SK-N-MC (cell line): ENCODE data around the gene COQ9.

Source experiments
- DNase-seq: peaks from one replicate; pipeline ENCODE4 v3.0.0-alpha.2; 2011; ENCODE audit warnings: low read depth, low spot score
- H3K27ac ChIP-seq: fragments of 200-600 bp; sonication (generic); 2 replicates; pipeline ENCODE4 v1.5.1; 2016; ENCODE audit warnings: mixed run types
- H3K36me3 ChIP-seq: fragments of 200-600 bp; sonication (generic); 2 replicates; pipeline ENCODE4 v1.6.1; 2017; ENCODE audit warnings: antibody characterized with exemption, low read length, mixed read lengths; ENCODE audit not compliant: insufficient read depth
- H3K4me3 ChIP-seq: fragments of 200-600 bp; sonication (generic); 2 replicates; pipeline ENCODE4 v1.5.1; 2016
- H3K9ac ChIP-seq: fragments of 200-600 bp; sonication (generic); 2 replicates; pipeline ENCODE4 v1.8.0; 2017; ENCODE audit warnings: mixed run types, mixed read lengths; ENCODE audit not compliant: insufficient read length
- H3K9me3 ChIP-seq: fragments of 200-600 bp; sonication (generic); 2 replicates; pipeline ENCODE4 v1.6.1; 2017; ENCODE audit warnings: low read depth, mild to moderate bottlenecking, antibody characterized with exemption, low read length, moderate library complexity, mixed read lengths
- EZH2 ChIP-seq: fragments of 200-600 bp; sonication (generic); IDR thresholded peaks from one replicate; pipeline ENCODE4 v1.6.1; 2017; ENCODE audit warnings: antibody characterized with exemption
- FOXP2 ChIP-seq: optimal IDR thresholded peaks from 2 replicates; pipeline ENCODE3; 2011; ENCODE audit warnings: mild to moderate bottlenecking, moderate library complexity; ENCODE audit not compliant: insufficient read depth; ENCODE audit errors: extremely low read length, control extremely low read depth
- POLR2AphosphoS5 ChIP-seq: IDR thresholded peaks from 2 replicates; pipeline ENCODE4 v1.6.1; 2012; ENCODE audit warnings: mild to moderate bottlenecking, low read depth, low read length, borderline replicate concordance

Gene COQ9

GRCh38 chr16:57479205-57479975 is 32.1 kb downstream of the COQ9 start:
- Histone ChIP-seq H3K36me3 (no peaks in the 10 kb centered on the region), H3K9me3 (no peaks in the 10 kb centered on the region), H3K27ac (no peak overlapping the region), H3K4me3 (no peak overlapping the region), H3K9ac (no peak overlapping the region)
- DNase-seq = no peak
- no peak for TF ChIP-seq EZH2
- no peak for TF ChIP-seq POLR2AphosphoS5
- no peak for TF ChIP-seq FOXP2

- Histone ChIP-seq H3K4me3 (no peak overlapping the region), H3K36me3 (no peaks in the 10 kb centered on the region)
- no peak for DNase-seq
Observed at GRCh38 chr16:57479976-57480753, 32.9 kb downstream of the COQ9 start.

DNA sequence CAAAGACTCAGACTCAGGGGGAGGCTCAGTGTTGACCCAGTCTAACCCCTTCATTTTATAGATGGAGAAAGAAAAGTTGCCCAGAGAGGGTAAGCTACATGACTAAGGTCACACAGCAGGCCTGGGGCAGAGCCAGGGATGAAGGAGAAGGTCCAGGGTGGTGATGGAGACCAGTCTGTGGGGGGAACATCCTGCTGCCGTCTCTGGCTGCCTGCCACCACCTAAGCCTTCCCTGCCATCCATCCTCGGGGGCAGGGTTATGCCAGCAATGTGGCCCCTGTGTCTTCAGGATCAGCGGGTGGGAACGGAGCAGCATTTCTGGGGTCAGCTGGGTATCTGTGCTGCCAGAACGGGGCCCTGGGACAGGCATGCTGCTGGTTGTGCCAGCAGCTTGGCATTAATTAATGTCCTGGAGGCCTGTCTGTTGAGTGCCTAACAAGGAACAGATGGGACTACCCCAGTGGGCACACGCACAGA is 33.5 kb downstream of the COQ9 start:
- Histone ChIP-seq H3K36me3 (no peaks in the 10 kb centered on the region), H3K4me3 (no peak overlapping the region), H3K9ac (no peak overlapping the region), H3K9me3 (no peaks in the 10 kb centered on the region), H3K27ac (no peak overlapping the region)
- no peak for TF ChIP-seq POLR2AphosphoS5
- TF ChIP-seq FOXP2 = no peak
- no peak for TF ChIP-seq EZH2
- no peak for DNase-seq

More at GRCh38 chr16:57479976-57480753, 32.9 kb downstream of the COQ9 start:
- no peak for TF ChIP-seq EZH2
- H3K9me3 ChIP-seq = no peaks in the 10 kb centered on the region
- no peak overlapping the region for H3K9ac ChIP-seq
- no peak overlapping the region for H3K27ac ChIP-seq

- Histone ChIP-seq H3K9ac (no peak overlapping the region), H3K9me3 (no peaks in the 10 kb centered on the region), H3K27ac (no peak overlapping the region), H3K36me3 (no peaks in the 10 kb centered on the region), H3K4me3 (no peak overlapping the region)
- DNase-seq = no peak
- TF ChIP-seq POLR2AphosphoS5 (no peak), EZH2 (no peak), FOXP2 (no peak)
Observed at GRCh38 chr16:57481421-57481820, 34.1 kb downstream of the COQ9 start.

- DNase-seq = no peak
- Histone ChIP-seq H3K9ac (no peak overlapping the region), H3K36me3 (no peaks in the 10 kb centered on the region), H3K27ac (no peak overlapping the region), H3K4me3 (no peak overlapping the region), H3K9me3 (no peaks in the 10 kb centered on the region)
- TF ChIP-seq POLR2AphosphoS5 (no peak), FOXP2 (no peak), EZH2 (no peak)
Observed at GRCh38 chr16:57482845-57483545, 35.7 kb downstream of the COQ9 start.

GRCh38 chr16:57483725-57484514 is 36.6 kb downstream of the COQ9 start:
- DNase-seq = no peak
- no peak overlapping the region for H3K27ac ChIP-seq
- TF ChIP-seq EZH2 = no peak
- no peak for TF ChIP-seq POLR2AphosphoS5
- TF ChIP-seq FOXP2 = no peak
- H3K9me3 ChIP-seq = no peaks in the 10 kb centered on the region
- no peak overlapping the region for H3K4me3 ChIP-seq
- H3K9ac ChIP-seq = no peak overlapping the region
- H3K36me3 ChIP-seq = no peaks in the 10 kb centered on the region

- H3K9me3 ChIP-seq = no peaks in the 10 kb centered on the region
- no peak for DNase-seq
- TF ChIP-seq POLR2AphosphoS5 = no peak
- TF ChIP-seq EZH2 = no peak
- no peak for TF ChIP-seq FOXP2
- H3K9ac ChIP-seq = no peak overlapping the region
- no peak overlapping the region for H3K4me3 ChIP-seq
- no peaks in the 10 kb centered on the region for H3K36me3 ChIP-seq
- no peak overlapping the region for H3K27ac ChIP-seq
Observed at GRCh38 chr16:57484515-57485005, 37.3 kb downstream of the COQ9 start.
